Loucy (cell line): ENCODE data around the gene MSANTD1.

Experiments used
- EZH2phosphoT487 ChIP-seq: fragments of 200-600 bp; IDR thresholded peaks from 2 replicates; pipeline ENCODE4 v1.6.1; 2018; ENCODE audit warnings: antibody characterized with exemption, mild to moderate bottlenecking, moderate library complexity, borderline replicate concordance
- TF ChIP-seq, protein P1 (sequence below): fragments of 200-600 bp; sonication (generic); conservative IDR thresholded peaks from 2 replicates; pipeline ENCODE4 v1.5.1; 2014; ENCODE audit warnings: mild to moderate bottlenecking, antibody characterized with exemption, low read length

DNA sequence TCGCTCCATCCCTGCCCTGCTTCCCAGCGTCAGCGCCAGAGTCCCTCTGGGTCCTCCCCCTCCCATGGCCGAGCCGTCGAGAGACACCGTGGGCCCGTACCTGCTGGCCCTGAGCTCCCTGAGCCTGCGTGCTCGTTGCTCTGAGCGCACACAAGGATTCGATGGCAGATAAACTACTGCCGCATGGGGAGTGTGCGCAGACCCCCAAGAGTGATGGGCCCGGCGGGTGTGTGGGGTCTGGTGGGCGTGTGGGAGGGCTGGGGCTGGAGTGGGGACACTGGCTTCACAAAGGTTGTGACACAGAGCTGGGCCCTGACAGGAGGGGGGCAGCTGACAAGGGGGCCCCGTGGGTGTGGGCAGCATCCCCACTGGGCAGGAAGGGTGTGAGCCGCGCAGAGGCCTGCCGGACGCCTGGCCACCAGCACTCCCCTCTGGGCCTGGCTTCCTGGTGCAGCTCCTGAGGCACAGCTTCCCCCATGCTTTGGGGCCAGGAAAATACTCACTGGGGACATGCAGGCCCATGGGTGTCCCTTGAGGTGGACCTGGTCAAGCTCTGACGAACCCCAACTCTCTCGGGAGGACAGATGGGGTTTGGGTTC is 39.1 kb downstream of the MSANTD1 start:
- TF ChIP-seq, protein P1, sequence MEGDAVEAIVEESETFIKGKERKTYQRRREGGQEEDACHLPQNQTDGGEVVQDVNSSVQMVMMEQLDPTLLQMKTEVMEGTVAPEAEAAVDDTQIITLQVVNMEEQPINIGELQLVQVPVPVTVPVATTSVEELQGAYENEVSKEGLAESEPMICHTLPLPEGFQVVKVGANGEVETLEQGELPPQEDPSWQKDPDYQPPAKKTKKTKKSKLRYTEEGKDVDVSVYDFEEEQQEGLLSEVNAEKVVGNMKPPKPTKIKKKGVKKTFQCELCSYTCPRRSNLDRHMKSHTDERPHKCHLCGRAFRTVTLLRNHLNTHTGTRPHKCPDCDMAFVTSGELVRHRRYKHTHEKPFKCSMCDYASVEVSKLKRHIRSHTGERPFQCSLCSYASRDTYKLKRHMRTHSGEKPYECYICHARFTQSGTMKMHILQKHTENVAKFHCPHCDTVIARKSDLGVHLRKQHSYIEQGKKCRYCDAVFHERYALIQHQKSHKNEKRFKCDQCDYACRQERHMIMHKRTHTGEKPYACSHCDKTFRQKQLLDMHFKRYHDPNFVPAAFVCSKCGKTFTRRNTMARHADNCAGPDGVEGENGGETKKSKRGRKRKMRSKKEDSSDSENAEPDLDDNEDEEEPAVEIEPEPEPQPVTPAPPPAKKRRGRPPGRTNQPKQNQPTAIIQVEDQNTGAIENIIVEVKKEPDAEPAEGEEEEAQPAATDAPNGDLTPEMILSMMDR, result no peak
- no peak for TF ChIP-seq EZH2phosphoT487
